Ecto neural progenitor cell (in vitro differentiated cells): ENCODE measurements around the gene DNAAF8.

Experiments
- DNase-seq: peaks from one replicate; pipeline ENCODE4 v3.0.0-alpha.2; 2018; ENCODE audit warnings: low spot score

Gene DNAAF8

DNA sequence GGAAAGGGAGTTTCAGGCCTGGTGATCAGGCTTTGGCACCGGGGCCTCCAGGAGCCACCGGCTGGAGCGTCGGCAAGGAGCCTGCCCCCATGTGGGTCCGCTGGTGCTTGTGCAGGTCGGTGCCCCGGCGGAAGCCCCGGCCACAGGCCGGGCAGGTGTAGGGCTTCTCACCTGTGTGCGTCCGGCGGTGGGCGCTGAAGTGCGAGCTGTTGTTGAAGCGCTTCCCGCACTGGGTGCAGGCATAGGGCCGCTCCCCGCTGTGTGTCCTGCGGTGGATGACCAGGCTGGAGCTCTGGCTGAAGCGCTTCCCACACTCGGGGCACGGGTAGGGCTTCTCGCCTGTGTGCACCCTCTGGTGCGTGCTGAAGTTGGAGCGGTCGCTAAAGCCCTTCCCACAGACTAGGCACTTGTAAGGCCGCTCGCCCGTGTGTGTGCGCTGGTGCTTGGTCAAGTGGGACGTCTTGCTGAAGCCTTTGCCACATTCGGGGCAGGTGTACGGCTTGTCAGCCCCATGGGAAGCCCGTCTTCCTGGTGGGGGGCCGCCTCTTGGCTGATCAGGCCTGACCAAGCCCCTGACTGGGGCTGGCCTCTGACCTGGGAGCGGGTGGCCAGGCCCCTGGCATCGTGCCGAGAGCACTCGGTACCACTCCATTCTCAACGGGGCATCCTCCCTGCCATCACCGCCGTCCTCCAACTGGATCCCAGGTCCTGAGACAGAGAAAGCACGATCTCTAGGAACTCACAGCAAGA is 18.2 kb downstream of the DNAAF8 start:
- no peak for DNase-seq

DNA sequence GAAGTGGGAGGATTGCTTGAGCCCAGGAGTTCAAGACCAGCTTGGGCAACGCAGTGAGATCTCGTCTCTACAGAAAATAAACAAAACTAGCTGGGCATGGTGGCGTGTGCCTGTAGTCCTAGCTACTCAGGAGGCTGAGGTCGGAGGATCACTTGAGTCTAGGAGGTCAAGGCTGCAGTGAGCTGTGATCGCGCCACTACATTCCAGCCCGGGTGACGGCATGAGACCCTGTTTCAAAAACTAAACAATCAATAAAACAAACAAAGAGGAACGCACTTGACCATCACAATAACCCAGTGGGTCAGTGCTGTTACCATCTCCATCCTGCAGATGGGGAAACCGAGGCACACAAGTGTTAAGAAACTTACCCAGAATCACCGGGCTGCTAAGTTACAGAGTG is 18.9 kb downstream of the DNAAF8 start:
- no peak for DNase-seq

DNA sequence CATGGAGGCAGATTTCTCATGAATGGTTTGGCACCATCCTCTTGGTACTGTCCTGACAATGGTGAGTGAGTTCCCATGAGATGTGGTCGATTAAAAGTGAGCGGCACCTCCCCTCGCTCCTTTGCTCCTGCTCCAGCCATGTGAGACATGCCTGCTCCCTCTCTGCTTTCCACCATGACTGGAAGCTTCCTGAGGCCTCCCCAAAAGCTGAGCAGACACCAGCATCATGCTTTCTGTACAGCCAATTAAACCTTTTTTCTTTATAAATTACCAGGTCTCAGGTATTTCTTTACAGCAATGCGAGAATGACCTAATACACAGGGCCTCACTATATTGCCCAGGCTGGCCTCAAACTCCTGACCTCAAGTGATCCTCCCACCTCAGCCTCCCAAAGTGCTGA is 20.5 kb downstream of the DNAAF8 start:
- DNase-seq: no peak

DNA sequence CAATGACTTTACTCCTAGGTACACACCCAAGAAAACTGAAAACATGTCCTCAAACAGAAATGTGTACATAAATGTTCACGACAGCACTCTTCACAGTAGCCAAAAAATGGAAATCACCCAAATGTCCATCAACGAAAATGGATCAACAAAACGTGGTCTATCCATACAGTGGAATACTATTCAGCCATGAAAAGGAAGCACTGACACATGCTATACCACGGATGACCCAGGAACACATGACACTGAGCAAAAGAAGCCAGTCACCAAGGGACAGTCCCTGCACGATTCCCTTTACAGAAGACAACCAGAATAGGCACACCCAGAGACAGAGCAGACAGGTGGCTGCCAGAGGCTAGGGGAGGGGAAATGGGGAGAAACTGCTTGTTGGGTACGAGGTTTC is 21.4 kb downstream of the DNAAF8 start:
- DNase-seq: no peak

DNA sequence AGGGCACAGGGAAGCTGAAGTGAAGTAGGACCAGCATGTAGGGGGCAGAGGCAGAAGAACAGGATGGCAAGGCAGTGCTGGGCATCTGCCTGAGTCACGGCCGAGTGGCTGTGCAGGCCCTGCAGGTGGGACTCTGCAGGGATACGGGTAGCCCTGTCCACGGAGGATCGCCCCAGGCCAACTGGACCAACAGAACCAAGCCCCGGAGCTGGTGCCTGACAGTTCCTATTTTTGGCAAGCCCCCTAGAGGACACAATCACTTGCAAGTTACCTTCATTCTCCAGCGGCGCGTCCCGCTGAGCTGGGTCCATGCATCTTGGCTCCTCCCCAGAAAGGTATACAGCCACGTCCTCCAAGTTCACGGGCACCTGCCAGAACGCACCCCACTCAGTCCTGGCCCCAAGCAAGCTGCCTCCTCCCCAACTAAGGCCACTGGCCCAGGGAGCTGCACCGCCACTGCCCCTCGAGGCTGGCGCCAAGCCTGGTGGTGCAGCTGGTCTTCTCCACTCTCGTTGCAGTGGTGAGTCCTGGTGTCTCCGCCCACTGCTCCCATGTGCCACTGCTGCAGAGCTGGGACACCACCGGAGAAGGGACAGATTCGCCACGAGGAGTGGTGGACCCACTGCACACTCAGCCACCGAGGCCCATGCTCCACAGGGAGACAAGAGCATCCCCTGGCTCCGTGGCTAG is 26.0 kb downstream of the DNAAF8 start:
- no peak for DNase-seq

DNA sequence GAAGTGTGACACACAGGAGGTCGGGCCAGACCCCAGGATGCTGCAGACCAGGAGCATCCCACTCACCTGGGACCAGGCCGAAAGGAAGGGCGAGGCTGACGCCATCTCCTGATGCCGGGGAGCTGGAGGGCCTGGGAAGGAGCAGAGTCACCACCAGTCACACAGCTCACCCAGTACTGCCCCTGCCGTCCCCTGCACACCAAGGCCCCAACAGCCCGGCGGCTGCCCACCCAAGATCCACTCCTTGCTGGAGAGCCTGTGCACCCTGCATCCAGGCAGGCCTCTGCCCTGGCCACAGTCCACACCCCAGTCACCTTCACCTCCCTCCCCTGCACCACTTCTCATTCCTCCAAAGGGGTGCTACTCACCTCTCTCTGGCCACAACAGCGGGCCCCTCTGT is 27.9 kb downstream of the DNAAF8 start:
- no peak for DNase-seq

DNA sequence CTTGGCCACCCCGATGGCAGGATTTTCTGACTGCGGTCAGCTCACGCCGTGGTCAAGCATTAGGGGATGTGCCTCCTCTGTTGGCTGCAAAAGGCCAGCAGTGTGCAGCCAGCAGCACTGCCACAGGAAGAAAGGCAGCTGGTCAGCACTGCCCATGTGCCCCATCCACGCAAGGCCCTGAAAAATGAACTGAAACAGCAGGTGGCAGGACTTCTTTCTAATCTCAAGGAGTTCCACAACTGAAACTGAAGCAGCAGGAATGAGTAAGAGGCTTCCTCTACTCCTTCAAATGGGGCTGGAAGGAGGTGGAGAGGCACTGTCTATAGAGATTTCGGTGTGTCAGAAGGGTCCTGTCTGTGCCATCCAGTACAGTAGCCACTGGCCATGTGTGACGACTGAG is 29.5 kb downstream of the DNAAF8 start:
- no peak for DNase-seq

DNA sequence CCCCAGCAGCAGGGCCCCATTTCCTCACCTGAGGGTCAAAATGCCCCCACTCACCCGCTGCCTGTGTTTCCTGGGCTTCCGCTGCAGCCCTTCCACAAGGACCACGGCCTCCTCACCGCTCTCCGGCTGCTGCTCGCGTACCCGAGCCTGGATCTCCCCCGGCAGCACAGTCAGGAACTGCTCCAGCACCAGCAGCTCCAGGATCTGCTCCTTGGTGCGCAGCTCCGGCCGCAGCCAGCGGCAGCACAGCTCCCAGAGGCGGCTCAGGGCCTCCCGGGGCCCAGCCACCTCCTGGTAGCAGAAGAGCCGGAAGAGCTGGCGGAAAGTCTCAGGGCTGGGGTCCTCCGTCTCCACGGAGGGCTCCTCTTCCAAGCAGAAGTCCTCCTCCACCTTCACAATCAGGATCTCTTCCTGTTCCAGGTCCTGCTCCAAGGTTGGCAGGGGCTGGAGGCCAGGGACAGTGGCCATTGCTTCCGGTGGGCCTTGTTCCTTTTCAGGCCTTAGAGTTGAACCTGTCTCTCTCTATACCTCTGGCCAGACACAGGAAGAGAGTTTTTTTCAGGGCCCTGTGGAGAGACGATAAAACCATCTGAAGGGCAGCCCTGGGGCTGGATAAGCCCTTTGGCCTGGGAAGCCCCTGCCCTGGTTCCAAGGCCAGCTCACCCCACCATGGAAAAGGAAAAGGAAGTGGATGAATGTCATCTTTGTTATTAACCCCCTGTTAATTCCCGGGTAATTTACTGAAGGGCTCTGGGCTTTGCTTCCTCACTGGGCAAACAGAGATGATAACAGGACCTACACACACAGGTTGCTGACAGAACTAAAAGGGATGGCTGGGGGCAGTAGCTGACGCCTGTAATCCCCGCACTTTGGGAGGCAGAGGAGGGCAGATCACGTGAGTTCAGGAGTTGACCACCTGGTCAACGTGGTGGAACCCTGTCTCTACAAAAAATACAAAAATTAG is 31.5 kb downstream of the DNAAF8 start:
- DNase-seq: no peak

DNA sequence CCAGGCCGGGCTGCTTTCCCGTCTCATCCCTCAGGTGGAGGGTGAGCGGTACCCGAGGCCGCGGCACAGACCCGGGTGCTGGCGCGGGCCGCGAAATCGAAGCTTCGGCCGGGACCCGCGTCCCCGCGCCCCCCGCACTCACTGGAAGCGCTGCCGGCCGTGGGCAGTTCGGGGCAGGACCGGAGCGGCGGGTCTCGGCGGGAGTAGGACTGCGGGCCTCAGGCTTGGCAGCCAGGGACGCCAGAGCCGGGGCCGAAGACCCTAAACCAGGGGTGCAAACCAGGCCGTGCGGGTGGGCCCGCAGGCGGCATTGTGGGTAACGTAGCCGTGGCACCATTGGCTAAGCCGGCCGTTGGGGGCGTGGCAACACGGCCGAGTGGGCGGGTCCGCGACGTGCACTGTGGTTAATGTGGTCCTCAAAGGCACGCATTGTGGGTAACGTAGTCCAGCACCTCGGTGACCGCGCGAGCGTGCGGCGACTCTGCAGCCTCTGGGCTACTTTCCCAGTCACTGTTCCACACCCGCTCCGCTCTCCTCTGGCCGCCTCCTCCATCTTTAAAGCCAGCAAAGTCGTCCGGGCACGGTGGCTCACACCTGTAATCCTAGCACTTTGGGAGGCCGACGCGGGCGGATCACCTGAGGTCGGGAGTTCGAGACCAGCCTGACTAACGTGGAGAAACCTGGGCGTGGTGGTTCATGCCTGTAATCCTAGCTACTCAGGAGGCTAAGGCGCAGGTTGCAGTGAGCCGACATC is 32.7 kb downstream of the DNAAF8 start, which contains the start of gene ZNF500:
Gene ZNF500, minus strand, starts transcription at position 288 of the 754 bp plus-strand sequence. CDS start 1,184 bp downstream, outside the sequence.
- DNase-seq: peak; percentile 99

DNA sequence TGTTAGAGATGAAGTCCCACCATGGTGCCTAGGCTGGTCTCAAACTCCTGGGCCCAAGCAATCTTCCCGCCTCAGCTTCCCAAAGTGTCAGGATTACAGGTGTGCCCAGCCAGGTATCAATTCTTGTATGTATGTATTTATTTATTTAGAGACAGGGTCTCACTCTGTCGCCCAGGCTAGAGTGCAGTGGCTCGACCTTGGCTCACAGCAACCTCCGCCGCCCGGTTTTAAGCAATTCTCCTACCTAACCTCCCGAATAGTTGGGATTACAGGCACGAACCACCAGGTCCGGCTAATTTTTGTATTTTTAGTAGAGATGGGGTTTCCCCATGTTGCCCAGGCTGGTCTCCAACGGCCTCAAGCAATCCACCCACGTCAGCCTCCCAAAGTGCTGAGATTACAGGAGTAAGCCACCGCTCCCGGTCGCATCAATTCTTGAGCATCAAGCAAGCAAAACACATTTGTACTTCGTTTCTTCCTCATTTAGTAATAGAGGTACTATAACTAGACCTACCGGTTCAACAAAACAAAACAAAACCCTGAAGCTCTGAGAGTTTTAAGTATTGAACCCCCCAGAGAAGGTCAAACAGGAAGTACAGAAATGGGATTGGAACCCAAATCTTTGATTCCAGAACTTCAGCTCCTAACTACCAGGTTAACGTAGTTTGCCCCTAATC is 33.7 kb downstream of the DNAAF8 start:
- DNase-seq: no peak

DNA sequence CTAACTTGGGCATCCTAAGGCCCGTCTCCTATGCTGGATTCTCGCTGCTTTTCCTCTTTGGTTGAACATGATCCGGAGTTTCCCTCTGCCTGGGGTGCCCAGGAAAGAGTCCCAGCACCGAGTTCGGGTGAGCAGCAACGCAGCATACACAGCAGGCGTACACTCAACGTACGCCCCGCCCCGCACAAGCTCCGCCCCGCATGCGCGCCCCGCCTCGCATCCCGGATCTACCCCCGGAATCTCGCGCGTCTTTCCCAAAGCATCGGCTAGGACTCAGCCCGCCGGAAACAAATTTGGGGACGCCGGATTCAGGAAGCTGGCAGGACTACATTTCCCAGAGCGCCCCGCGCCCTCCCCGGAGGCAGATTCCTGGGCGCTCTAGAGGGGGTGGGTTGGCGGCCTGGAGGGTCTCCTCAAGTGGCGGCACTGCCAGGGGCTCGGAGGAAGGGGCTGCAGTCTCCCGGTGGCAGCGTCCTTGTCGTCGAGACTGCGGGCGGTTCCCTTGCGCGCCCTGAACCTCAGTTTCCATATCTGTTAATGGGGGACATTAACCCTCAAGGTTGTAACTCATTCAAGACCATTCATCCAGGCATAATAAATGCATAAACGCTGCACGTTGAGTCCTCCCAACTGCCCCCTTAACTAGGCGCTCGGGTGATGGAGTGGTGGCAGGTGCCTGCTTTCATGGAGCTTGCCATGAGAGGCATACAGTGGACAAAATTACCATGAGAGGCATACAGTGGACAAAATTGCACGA is 34.4 kb downstream of the DNAAF8 start:
- DNase-seq: peak; percentile 97

DNA sequence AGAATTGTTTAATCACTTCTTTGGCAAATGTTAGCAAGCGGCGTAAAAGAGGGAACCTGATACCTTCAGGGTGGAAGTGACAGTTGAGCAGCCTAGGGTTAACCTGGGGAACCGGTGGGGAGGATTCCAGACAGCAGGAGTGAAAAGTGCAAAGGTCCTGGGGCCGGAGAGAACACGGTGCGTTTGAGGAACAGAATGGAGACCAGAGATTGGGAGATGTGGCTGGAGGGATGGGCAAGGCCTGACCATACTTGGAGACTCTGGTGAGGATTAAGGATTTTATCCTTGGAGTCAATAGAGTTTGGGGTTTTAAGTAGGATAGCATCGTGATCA is 34.9 kb downstream of the DNAAF8 start:
- DNase-seq: no peak

DNA sequence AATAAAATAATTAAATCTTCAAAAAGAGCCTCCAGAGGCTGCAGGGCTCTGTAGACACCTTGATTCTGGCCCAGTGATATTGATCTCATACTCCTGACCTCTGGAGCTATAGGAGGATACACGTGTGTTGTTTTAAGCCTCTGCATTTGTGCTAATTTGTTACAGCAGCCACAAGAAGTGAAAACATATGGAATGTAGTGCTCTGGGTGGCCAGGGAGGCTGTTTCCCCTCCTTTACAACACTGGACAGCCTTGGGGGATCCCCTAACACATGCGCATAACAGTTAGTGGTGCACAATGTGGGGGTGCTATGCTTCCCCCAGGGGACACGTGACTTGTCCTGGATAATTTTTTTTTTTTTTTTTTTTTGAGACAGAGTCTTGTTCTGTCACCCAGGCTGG is 37.3 kb downstream of the DNAAF8 start:
- no peak for DNase-seq

DNA sequence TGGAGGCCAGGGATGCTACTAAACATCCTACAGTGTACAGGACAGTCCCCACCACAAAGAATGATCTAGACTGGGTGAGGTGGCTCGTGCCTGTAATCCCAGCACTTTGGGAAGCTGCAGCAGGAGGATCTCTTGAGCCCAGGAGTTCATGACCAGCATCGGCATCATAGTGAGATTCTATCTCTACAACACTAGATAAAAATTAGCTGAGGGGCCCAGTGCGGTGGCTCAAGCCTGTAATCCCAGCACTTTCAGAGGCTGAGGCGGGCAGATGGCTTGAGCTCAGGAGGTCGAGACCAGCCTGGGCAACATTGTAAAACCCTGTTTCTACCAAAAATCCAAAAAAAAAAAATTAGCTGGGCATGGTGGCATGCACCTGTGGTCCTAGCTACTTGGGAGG is 38.0 kb downstream of the DNAAF8 start:
- no peak for DNase-seq

DNA sequence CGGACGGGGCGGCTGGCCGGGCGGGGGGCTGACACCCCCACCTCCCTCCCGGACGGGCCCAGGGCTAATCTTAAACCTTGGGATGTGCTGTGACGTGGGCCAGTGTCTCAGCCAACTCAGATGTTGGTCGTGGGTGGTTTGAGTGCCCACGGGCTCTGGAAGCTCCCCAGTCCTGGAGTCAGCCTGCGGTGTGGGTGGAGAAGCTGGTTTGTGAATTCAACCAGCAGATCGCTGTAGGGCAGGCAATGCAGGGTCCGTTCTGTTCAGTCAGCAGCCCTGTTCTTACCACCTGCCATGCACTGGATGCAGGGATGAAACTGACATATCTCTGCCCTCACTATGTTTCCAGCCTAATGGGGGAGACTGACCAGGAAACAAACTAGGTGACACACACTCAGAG is 40.7 kb downstream of the DNAAF8 start:
- DNase-seq: no peak

DNA sequence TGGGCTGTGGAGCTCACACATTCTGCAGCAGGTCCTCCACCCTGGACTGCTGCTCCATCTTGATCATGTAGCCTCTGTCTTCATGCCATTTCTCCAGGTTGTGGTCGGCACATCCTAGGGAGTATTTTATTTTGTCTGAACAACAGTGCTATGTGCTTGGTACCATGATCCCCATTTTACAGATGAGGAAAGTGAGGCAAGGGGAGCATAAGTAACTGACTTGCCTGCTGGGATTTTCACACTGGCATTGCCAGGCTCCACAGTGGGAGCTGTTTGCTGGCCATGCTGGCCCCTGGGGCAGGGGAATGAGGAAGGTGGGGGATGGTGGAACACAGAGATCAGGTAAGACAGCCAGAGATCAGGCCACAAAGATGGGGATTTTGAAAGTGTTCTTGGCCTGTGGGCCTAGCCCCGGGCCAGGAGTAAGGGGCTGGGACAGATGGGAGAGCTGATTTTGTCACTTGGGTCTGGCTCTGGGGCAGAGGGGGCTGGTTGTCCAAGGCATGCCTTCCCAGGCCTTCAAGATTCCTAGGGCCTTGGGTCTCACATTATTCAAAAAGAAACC is 41.9 kb downstream of the DNAAF8 start:
- DNase-seq: no peak

DNA sequence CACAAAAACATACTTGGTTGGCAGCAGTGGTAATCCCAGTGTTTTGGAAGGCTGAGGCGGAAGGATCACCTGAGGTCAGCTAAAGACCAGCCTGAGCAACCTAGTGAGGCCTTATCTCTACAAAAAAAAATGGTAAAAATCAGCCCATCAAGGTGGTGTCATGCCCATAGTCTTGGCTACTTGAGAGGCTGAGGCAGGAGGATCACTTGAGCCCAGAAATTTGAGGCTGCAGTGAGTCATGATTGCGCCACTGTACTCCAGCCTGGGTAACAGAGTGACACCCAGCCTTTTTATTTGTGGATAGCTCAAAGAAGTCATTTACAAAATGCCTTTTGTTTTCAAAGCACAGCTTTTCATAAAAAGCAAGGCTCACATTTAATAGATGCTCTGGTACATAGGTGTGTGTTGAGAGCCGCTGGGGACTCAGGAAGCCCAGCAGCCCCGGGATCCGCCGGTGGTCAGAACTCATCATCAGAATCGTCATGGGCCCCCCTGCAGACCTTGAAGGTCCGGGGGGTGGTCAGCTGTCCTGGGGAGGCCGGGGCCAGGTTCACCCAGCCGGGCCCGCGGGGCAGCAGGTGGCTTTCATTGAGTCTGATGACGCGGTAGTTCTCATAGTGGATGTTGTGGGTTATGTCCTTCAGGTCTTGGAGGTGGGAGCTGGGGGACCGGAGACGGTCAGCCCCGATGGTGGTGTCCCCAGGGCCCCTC is 43.2 kb downstream of the DNAAF8 start:
- DNase-seq: no peak

DNA sequence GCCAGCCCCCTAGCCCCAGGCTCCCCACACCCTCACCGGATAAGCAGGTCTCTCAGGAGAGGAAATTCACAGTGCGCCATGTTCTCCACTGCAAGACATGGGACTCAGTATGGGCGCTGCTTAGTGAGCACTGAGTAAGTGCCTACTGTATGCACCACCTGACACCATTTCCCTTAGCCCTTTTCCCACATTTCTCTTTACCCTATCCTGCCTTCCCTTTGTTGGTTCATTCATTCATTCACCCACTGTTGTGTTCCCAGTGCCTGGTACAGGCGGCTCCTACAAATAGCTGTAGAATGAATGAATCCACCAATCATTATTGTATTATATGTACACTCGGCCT is 43.7 kb downstream of the DNAAF8 start:
- no peak for DNase-seq

DNA sequence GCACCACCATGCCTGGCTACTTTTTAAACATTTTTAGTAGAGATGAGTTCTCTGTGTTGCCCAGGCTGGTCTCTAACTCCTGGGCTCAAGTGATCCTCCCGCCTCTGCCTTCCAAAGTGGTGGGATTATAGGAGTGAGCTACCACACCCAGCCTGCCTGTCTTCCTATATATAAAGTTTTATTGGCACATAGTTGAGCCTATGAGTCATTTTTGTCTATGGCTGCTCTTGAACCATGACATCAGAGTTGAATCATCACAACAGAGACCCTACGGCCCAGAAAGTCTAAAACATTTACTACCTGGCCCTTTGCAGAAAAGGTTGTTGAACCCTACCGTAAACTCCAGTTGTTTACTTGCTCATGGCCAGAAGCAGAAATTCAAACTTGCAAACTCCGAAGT is 45.9 kb downstream of the DNAAF8 start:
- DNase-seq: no peak
